OCI-LY3 (cell line): Measurements from ENCODE around the gene GDAP2.

Experiments
- H2AFZ ChIP-seq: fragments of 200-600, 300-600 bp; shearing (Covaris generic); 2 replicates; pipeline ENCODE4 v1.6.0; 2014; ENCODE audit warnings: antibody characterized with exemption, low read depth, low read length
- H3K27ac ChIP-seq: fragments of 200-600, 300-600 bp; sonication (generic); 2 replicates; pipeline ENCODE4 v1.5.1; 2014; ENCODE audit warnings: mild to moderate bottlenecking, low read length, moderate library complexity, mixed read lengths
- H3K27me3 ChIP-seq: fragments of 200-600, 300-600 bp; sonication (generic); 2 replicates; pipeline ENCODE4 v1.6.1; 2014; ENCODE audit warnings: low read depth, low read length, mixed read lengths
- H3K36me3 ChIP-seq: fragments of 200-600, 300-600 bp; sonication (generic); replicated peaks from 2 replicates; pipeline ENCODE3; 2014; ENCODE audit warnings: low read depth, low read length, mixed read lengths
- H3K4me1 ChIP-seq: fragments of 300-600, 200-600 bp; sonication (generic); 2 replicates; pipeline ENCODE4 v1.6.1; 2014; ENCODE audit warnings: low read length, mixed read lengths
- H3K4me2 ChIP-seq: fragments of 200-600, 300-600 bp; sonication (generic); 2 replicates; pipeline ENCODE4 v1.6.1; 2014; ENCODE audit warnings: low read length, mixed read lengths
- H3K4me3 ChIP-seq: fragments of 300-600, 200-600 bp; sonication (generic); 2 replicates; pipeline ENCODE4 v1.5.1; 2014; ENCODE audit warnings: antibody characterized with exemption, mild to moderate bottlenecking, low read length, moderate library complexity
- H3K79me2 ChIP-seq: fragments of 300-600, 200-600 bp; shearing (Covaris generic); 2 replicates; pipeline ENCODE4 v1.6.1; 2014; ENCODE audit warnings: mild to moderate bottlenecking, low read length, mixed read lengths
- H3K9ac ChIP-seq: fragments of 300-600, 200-600 bp; shearing (Covaris generic); 2 replicates; pipeline ENCODE4 v1.6.0; 2014; ENCODE audit warnings: mild to moderate bottlenecking, low read length, moderate library complexity
- H3K9me3 ChIP-seq: fragments of 200-600, 300-600 bp; shearing (Covaris generic); 2 replicates; pipeline ENCODE4 v1.6.1; 2014; ENCODE audit warnings: low read length, mixed read lengths; ENCODE audit not compliant: insufficient read depth
- H4K20me1 ChIP-seq: fragments of 200-600, 300-600 bp; sonication (generic); 2 replicates; pipeline ENCODE4 v1.6.1; 2016; ENCODE audit warnings: low read length, mixed read lengths; ENCODE audit not compliant: insufficient read depth
- EZH2phosphoT487 ChIP-seq: fragments of 200-600 bp; shearing (Covaris generic); IDR thresholded peaks from 2 replicates; pipeline ENCODE4 v1.6.1; 2018; ENCODE audit warnings: antibody characterized with exemption, mixed run types, low read depth
- TF ChIP-seq, protein P1 (sequence below): fragments of 200-600, 300-600 bp; sonication (generic); IDR thresholded peaks from 2 replicates; pipeline ENCODE4 v1.5.1; 2014; ENCODE audit warnings: antibody characterized with exemption, low read length, low read depth

The GDAP2 gene

DNA sequence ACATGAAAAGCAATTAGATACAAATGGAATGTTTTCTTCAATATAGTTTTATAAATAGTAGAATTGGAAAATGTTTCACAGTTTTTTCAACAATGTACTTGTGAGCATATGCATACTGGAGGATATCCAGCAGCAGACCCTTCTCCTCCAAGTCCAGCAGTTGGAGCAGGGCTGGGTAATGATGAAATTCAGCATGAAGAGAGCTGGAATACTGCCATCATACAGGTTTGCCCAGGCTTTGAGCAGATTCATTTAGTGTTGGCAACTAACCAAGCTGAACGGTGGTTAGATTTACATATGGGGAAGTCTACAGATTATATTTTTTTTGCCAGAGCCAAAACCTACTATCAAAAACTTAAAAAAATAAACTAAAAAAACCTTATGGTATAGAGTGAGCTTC lies 38.5 kb upstream of the GDAP2 start:
- no peak overlapping the region for H3K27ac ChIP-seq
- TF ChIP-seq, protein P1, sequence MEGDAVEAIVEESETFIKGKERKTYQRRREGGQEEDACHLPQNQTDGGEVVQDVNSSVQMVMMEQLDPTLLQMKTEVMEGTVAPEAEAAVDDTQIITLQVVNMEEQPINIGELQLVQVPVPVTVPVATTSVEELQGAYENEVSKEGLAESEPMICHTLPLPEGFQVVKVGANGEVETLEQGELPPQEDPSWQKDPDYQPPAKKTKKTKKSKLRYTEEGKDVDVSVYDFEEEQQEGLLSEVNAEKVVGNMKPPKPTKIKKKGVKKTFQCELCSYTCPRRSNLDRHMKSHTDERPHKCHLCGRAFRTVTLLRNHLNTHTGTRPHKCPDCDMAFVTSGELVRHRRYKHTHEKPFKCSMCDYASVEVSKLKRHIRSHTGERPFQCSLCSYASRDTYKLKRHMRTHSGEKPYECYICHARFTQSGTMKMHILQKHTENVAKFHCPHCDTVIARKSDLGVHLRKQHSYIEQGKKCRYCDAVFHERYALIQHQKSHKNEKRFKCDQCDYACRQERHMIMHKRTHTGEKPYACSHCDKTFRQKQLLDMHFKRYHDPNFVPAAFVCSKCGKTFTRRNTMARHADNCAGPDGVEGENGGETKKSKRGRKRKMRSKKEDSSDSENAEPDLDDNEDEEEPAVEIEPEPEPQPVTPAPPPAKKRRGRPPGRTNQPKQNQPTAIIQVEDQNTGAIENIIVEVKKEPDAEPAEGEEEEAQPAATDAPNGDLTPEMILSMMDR, result no peak
- no peak for TF ChIP-seq EZH2phosphoT487
- no peaks in the 10 kb centered on the region for H3K9me3 ChIP-seq
- H3K4me1 ChIP-seq, result peaks cover 5% of the 10 kb centered on the region; the same call in 1 of the 2 replicates
- H3K36me3 ChIP-seq, result no peaks in the 10 kb centered on the region
- no peaks in the 10 kb centered on the region for H3K79me2 ChIP-seq
- no peaks in the 10 kb centered on the region for H3K27me3 ChIP-seq
- no peak overlapping the region for H3K4me3 ChIP-seq
- H2AFZ ChIP-seq, result no peak overlapping the region
- H4K20me1 ChIP-seq, result no peaks in the 10 kb centered on the region
- H3K4me2 ChIP-seq, result no peak overlapping the region
- no peak overlapping the region for H3K9ac ChIP-seq

DNA sequence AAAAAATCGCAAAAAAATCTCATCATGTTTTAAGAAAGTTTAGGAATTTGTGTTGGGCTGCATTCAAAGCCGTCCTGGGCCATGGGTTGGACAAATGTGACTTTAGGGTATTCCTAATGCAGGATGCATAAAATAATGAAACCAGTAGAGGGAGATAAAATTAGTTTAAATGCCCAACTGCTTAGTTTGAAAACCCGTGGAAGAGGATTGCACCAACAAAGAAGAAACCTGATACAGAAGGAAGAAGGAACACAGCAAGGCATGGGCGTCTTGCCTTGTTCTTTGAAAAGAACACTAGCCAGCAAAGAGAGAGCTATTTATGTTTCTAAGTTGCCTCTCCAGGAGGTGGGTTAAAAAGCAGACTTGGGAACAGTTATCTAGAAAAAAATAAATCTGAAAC lies 38.1 kb upstream of the GDAP2 start:
- H3K27me3 ChIP-seq, result no peaks in the 10 kb centered on the region
- TF ChIP-seq EZH2phosphoT487, result no peak
- TF ChIP-seq, protein P1, result no peak
- no peak overlapping the region for H3K27ac ChIP-seq
- no peak overlapping the region for H2AFZ ChIP-seq
- no peak overlapping the region for H3K9ac ChIP-seq
- no peak overlapping the region for H3K4me2 ChIP-seq
- H3K79me2 ChIP-seq, result no peaks in the 10 kb centered on the region
- H3K4me3 ChIP-seq, result no peak overlapping the region
- no peaks in the 10 kb centered on the region for H3K9me3 ChIP-seq
- H3K36me3 ChIP-seq, result no peaks in the 10 kb centered on the region
- H4K20me1 ChIP-seq, result no peaks in the 10 kb centered on the region
- H3K4me1 ChIP-seq, result peaks cover 5% of the 10 kb centered on the region; the same call in 1 of the 2 replicates

GRCh38 chr1:117964290-117965038 lies 35.0 kb upstream of the GDAP2 start:
- H3K4me1 ChIP-seq, result peaks cover 5% of the 10 kb centered on the region; the same call in 1 of the 2 replicates
- H3K36me3 ChIP-seq, result no peaks in the 10 kb centered on the region
- H2AFZ ChIP-seq, result no peak overlapping the region
- H3K27ac ChIP-seq, result no peak overlapping the region
- no peak overlapping the region for H3K4me3 ChIP-seq
- no peak overlapping the region for H3K4me2 ChIP-seq
- TF ChIP-seq EZH2phosphoT487, result no peak
- TF ChIP-seq, protein P1, result no peak
- H3K79me2 ChIP-seq, result no peaks in the 10 kb centered on the region
- H4K20me1 ChIP-seq, result no peaks in the 10 kb centered on the region
- no peak overlapping the region for H3K9ac ChIP-seq
- H3K27me3 ChIP-seq, result no peaks in the 10 kb centered on the region
- no peaks in the 10 kb centered on the region for H3K9me3 ChIP-seq

DNA sequence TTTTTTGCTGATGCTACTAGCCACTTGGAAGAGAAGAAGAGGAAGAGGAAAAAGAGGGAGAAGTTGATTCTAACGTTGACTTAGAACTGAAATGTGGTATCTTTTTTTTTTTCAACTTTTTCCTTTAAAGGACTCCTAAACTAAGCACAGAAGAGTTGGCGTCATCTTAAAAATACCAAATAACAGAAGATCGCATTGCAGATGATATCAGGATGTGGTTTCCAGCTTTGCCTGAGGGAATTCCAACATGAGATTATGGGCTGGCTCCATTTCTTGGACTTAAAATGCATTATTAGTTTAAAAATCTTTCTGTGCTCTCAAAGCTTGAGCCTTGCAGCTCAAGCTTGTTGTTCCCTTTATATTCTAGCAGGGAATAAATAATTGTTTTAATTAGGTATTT lies 29.9 kb upstream of the GDAP2 start:
- Histone ChIP-seq H3K36me3 (peaks cover 19% of the 10 kb centered on the region), H3K9me3 (no peaks in the 10 kb centered on the region), H3K4me3 (no peak overlapping the region), H3K79me2 (no peaks in the 10 kb centered on the region), H3K4me1 (no peaks in the 10 kb centered on the region), H4K20me1 (no peaks in the 10 kb centered on the region), H3K27ac (no peak overlapping the region), H3K4me2 (no peak overlapping the region), H2AFZ (no peak overlapping the region), H3K9ac (no peak overlapping the region), H3K27me3 (no peaks in the 10 kb centered on the region)
- TF ChIP-seq EZH2phosphoT487, result no peak
- TF ChIP-seq, protein P1, result no peak
